PFSK-1 (cell line): Measurements from ENCODE around the gene INTS2.

Experiments used
- FOXP2 ChIP-seq: optimal IDR thresholded peaks from 2 replicates; pipeline ENCODE3; 2011; ENCODE audit warnings: borderline replicate concordance, control low read depth, inconsistent platforms; ENCODE audit not compliant: insufficient read depth; ENCODE audit errors: extremely low read length, extremely low read depth
- POLR2AphosphoS5 ChIP-seq: IDR thresholded peaks from 2 replicates; pipeline ENCODE4 v1.6.1; 2012; ENCODE audit warnings: low read depth, mild to moderate bottlenecking, control low read depth, low read length, moderate library complexity
- SIN3A ChIP-seq: IDR thresholded peaks from 2 replicates; pipeline ENCODE4 v1.6.1; 2012; ENCODE audit warnings: mild to moderate bottlenecking, low read length, moderate library complexity, borderline replicate concordance; ENCODE audit not compliant: insufficient read depth
- TAF1 ChIP-seq: IDR thresholded peaks from 2 replicates; pipeline ENCODE4 v1.6.1; 2012; ENCODE audit warnings: low read length, control low read depth, borderline replicate concordance; ENCODE audit not compliant: insufficient read depth
- TF ChIP-seq, protein P1 (sequence below), 2 experiments: IDR thresholded peaks; 2 replicates each; pipeline versions ENCODE4 v1.6.1 to v1.8.0; 2011 to 2012; ENCODE audit warnings: low read depth in 2 of 2, low read length in 2 of 2, control low read depth in 1 of 2, inconsistent platforms in 1 of 2, mild to moderate bottlenecking in 1 of 2, moderate library complexity in 1 of 2; ENCODE audit not compliant: insufficient read depth in 1 of 2

Gene INTS2

DNA sequence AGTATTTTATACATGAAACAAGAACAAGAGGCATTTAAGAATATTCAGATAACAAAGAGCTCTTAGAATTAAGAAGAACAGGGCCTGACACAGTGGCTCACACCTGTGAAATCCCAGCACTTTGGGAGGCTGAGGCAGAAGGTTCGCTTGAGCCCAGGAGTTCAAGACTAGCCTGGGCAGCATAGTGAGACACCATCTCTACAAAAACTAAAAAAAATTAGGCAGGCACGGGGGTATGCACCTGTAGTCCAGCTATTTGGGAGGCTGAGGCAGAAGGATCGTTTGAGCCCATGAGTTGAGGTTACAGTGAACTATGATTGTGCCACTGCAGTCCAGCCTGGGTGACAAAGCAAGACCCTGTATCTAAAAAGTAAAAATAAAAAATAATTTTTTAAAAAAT is 52.0 kb downstream of the INTS2 start:
- TF ChIP-seq SIN3A = no peak

DNA sequence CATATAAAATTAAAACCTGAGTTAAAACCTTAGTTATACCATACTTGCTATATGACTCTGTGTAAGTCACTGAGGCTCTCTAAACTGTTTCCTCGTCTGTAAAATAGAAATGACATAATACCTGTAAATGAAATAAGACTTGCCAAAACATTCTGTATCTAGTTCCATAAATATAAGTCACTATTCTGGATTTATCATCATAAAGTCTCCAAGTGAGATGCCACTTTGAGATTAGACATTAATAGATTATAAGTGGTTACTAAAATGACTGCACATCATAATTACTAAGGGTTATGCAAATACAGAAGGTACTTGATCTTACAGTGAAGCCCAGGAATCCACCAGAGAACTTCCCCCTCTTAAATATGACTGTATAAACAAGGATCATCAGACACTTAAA is 52.5 kb downstream of the INTS2 start:
- TF ChIP-seq TAF1 (no peak), POLR2AphosphoS5 (no peak), FOXP2 (no peak), SIN3A (no peak)
- TF ChIP-seq, protein P1, sequence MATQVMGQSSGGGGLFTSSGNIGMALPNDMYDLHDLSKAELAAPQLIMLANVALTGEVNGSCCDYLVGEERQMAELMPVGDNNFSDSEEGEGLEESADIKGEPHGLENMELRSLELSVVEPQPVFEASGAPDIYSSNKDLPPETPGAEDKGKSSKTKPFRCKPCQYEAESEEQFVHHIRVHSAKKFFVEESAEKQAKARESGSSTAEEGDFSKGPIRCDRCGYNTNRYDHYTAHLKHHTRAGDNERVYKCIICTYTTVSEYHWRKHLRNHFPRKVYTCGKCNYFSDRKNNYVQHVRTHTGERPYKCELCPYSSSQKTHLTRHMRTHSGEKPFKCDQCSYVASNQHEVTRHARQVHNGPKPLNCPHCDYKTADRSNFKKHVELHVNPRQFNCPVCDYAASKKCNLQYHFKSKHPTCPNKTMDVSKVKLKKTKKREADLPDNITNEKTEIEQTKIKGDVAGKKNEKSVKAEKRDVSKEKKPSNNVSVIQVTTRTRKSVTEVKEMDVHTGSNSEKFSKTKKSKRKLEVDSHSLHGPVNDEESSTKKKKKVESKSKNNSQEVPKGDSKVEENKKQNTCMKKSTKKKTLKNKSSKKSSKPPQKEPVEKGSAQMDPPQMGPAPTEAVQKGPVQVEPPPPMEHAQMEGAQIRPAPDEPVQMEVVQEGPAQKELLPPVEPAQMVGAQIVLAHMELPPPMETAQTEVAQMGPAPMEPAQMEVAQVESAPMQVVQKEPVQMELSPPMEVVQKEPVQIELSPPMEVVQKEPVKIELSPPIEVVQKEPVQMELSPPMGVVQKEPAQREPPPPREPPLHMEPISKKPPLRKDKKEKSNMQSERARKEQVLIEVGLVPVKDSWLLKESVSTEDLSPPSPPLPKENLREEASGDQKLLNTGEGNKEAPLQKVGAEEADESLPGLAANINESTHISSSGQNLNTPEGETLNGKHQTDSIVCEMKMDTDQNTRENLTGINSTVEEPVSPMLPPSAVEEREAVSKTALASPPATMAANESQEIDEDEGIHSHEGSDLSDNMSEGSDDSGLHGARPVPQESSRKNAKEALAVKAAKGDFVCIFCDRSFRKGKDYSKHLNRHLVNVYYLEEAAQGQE (IDR thresholded peaks at IDR 0.05; ENCODE audit: insufficient read depth in 1 of 2, low read depth in 2 of 2, low read length in 2 of 2) = no peak

DNA sequence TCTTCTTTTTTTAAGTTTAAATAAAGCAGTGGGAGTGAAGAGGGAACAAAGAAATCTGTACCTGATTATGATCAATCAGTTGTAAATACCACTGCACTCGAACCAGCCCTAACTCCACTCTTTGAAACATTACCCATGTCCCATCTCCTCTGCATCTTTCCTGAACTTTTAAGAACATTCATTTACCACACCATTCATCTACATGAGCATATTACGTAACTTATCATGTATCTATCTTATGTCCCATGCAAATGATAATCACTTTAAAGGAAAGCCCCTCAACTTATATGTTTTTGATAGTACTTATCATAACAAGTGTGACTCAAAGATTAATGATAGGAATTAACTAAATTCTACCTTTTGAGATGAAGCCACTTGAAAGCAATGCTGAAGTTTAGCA is 53.7 kb downstream of the INTS2 start:
- TF ChIP-seq FOXP2 = no peak
- TF ChIP-seq SIN3A = no peak

DNA sequence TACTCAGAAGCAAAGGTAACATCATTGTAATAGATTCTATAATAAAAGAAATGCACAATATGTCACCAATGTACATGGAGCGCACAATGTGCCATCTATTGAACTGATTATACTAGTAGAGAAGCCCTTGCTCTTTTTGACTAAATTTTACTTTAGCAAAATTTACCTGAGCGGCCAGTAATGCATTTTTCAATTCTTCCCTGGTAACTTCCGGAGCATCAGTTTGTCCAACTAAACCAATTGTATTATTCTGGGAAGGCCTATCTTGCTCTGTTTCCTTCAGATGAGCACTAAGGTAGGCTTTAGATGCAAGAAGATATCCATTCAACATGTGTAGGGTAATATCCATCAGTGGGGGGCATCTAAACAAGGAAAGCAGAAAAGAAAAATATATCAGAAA is 55.7 kb downstream of the INTS2 start:
- no peak for TF ChIP-seq SIN3A
- TF ChIP-seq TAF1 = no peak
- TF ChIP-seq POLR2AphosphoS5 = no peak
- TF ChIP-seq FOXP2 = no peak
- TF ChIP-seq, protein P1 (IDR thresholded peaks at IDR 0.05; ENCODE audit: insufficient read depth in 1 of 2, low read depth in 2 of 2, low read length in 2 of 2) = no peak

DNA sequence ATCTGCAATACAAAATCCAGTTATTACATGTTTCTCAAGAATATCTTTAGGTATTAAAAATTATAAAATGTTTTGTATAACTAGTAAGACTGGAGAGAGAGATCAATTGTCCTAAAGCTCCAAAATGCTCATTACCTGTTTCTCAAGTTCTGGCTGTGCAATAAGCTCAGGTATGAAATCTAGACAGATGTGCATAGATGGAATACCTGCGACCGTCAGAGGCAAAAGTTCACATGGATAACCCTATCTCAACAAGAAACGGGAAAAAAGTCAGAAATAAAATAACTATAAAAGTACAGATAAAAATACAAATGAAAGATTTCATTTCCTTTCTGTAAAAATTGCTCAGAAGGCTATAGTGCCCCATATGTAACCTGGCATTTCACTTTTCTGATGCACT is 58.6 kb downstream of the INTS2 start:
- TF ChIP-seq, protein P1 (IDR thresholded peaks at IDR 0.05; ENCODE audit: insufficient read depth in 1 of 2, low read depth in 2 of 2, low read length in 2 of 2) = no peak
- TF ChIP-seq TAF1 (no peak), FOXP2 (no peak), SIN3A (no peak), POLR2AphosphoS5 (no peak)

DNA sequence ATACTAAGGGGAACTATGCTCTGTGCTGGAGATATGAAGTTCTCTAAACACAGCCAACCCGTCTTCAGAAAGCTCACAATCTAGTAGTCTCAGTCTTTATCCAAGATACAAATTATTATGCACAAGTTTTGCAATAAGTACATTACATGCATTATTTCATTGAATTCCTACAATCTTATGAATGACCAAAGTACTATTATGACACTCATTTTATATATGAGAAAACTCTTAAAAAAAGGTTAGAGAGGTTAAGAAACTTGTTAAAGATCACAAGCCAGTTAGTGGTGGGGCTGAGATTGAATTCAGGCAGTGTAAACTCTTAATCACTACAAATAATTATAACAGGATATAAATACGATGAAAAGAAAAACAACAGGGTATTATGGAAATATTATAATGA is 59.7 kb downstream of the INTS2 start:
- TF ChIP-seq POLR2AphosphoS5 = no peak

DNA sequence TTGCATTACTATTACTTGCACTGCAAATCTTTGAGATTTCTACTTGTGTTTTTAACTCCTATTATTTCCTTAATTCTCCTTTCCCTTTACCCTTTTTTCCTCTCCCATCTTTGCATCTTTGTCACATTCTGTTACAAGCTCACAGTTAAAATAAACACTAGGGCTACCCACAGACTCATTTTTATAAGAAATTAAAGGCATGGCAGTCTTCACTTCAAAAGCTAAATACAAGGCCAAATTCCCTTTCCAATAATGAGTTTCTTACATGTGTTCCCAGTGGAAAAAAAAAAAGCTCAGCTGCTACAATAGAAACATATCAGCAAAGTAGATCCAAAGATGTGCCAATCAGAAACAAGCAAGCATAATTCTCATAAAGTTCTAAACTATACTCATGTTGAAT is 60.7 kb downstream of the INTS2 start:
- TF ChIP-seq, protein P1 (IDR thresholded peaks at IDR 0.05; ENCODE audit: insufficient read depth in 1 of 2, low read depth in 2 of 2, low read length in 2 of 2) = no peak
- TF ChIP-seq FOXP2 = no peak
- TF ChIP-seq SIN3A = no peak
- TF ChIP-seq POLR2AphosphoS5 = no peak
- no peak for TF ChIP-seq TAF1
